ENCODE data around the gene OSBPL2. TPM values are rescaled to one million over a fixed set of nuclear protein-coding genes. Genes with fewer than 3 reads are reported as not detected.

The OSBPL2 gene
- total and polyA plus RNA-seq, 4 experiments from 2014 or later: 14.8 to 84.4 (median 49.1) TPM

Small RNAs within 50 kb of the gene (microRNA-seq; reads per million reads assigned to microRNA genes)
- not detected for gene MIR4758 (ENCODE audit: borderline microRNAs expressed, borderline number of aligned reads, borderline replicate concordance)

Other genes starting within 250 kb of the OSBPL2 start
- 10 to 100 TPM; 32.7 to 33.1 TPM for gene TAF4, start 172.6 kb upstream of the OSBPL2 start, total RNA-seq
- 1 to 10 TPM in 1 of 2 donors, under 1 TPM in 1; 0.54 to 2.3 TPM for gene TAF4, start 172.6 kb upstream of the OSBPL2 start, polyA plus RNA-seq
- gene LSM14B, start 116.0 kb upstream of the OSBPL2 start, total RNA-seq: 10 to 100 TPM; 48.5 to 50.3 TPM
- gene LSM14B, start 116.0 kb upstream of the OSBPL2 start, polyA plus RNA-seq: 1 to 10 TPM in 1 of 2 donors, under 1 TPM in 1; 0.78 to 1.2 TPM
- gene PSMA7, start 95.1 kb upstream of the OSBPL2 start, total RNA-seq: 100 to 1,000 TPM; 182 to 190 TPM
- 100 to 1,000 TPM; 437 to 598 TPM for gene PSMA7, start 95.1 kb upstream of the OSBPL2 start, polyA plus RNA-seq
- 10 to 100 TPM; 22.7 to 24.8 TPM for gene SS18L1, start 94.8 kb upstream of the OSBPL2 start, total RNA-seq
- 1 to 10 TPM in 1 of 2 donors, under 1 TPM in 1; 0.71 to 1.4 TPM for gene SS18L1, start 94.8 kb upstream of the OSBPL2 start, polyA plus RNA-seq
- gene MTG2, start 55.5 kb upstream of the OSBPL2 start, total RNA-seq: 10 to 100 TPM; 48.5 to 50.7 TPM
- gene MTG2, start 55.5 kb upstream of the OSBPL2 start, polyA plus RNA-seq: 10 to 100 TPM; 15.9 to 23.9 TPM
- not detected for gene HRH3, start 18.2 kb upstream of the OSBPL2 start, total RNA-seq
- not detected for gene HRH3, start 18.2 kb upstream of the OSBPL2 start, polyA plus RNA-seq
- 10 to 100 TPM; 59.4 to 62.2 TPM for gene ADRM1, start 64.5 kb downstream of the OSBPL2 start, total RNA-seq
- 100 to 1,000 TPM in 1 of 2 donors, 10 to 100 TPM in 1; 95.8 to 102 TPM for gene ADRM1, start 64.5 kb downstream of the OSBPL2 start, polyA plus RNA-seq
- under 1 TPM in 1 of 2 experiments, not detected in 1; 0.49 TPM for gene LAMA5, start 128.8 kb downstream of the OSBPL2 start, total RNA-seq
- gene LAMA5, start 128.8 kb downstream of the OSBPL2 start, polyA plus RNA-seq: not detected
- gene RPS21, start 148.6 kb downstream of the OSBPL2 start, total RNA-seq: 1,000 to 10,000 TPM; 3,142 to 3,368 TPM
- gene RPS21, start 148.6 kb downstream of the OSBPL2 start, polyA plus RNA-seq: 1,000 to 10,000 TPM; 1,968 to 2,753 TPM
- gene CABLES2, start 168.8 kb downstream of the OSBPL2 start, total RNA-seq: 1 to 10 TPM; 5.9 to 7.5 TPM
- gene CABLES2, start 168.8 kb downstream of the OSBPL2 start, polyA plus RNA-seq: 1 to 10 TPM in 1 of 2 donors, under 1 TPM in 1; 0.45 to 1.8 TPM
- gene RBBP8NL, start 189.0 kb downstream of the OSBPL2 start, total RNA-seq: not detected
- not detected for gene RBBP8NL, start 189.0 kb downstream of the OSBPL2 start, polyA plus RNA-seq
- gene GATA5, start 237.5 kb downstream of the OSBPL2 start, total RNA-seq: not detected
- gene GATA5, start 237.5 kb downstream of the OSBPL2 start, polyA plus RNA-seq: not detected

All from CD4-positive, alpha-beta memory T cell (primary cell).